Panc1 (cell line): Measurements from ENCODE around the gene SEM1.

Experiments
- CTCF ChIP-seq: fragments of 450-650 bp; IDR thresholded peaks from 2 replicates; pipeline ENCODE4 v1.5.1; 2017; ENCODE audit warnings: mild to moderate bottlenecking
- SIN3A ChIP-seq: IDR thresholded peaks from 2 replicates; pipeline ENCODE4 v1.6.1; 2012; ENCODE audit warnings: low read depth, mild to moderate bottlenecking, low read length, moderate library complexity, borderline replicate concordance; ENCODE audit not compliant: insufficient read depth
- TCF7L2 ChIP-seq: IDR thresholded peaks from 2 replicates; pipeline ENCODE4 v1.6.1; 2011; ENCODE audit warnings: mild to moderate bottlenecking, low read depth, low read length, inconsistent platforms

DNA sequence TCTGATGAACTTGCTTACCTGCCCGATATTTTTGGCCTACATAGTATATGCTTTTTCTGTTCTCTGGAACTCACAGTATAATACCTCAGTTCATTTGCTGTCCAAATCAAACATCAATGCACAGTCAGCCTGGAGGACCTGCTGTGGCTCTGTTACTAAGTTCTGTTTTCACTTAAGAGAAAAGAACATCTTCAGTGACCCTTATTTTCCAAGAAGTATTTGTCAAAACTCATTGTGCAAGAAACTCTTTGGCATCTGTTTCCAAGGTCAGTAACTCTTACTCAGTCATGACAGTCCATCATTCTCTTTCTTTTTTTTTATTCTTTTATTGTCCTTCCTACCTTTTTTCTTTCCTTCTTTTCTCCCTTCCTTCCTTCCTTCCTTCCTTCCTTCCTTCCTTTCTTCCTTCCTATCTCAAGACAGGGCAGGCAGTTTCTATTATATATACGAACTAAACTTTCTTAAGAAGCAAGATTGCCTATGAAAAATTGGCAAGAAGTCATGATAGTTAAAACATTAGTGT is 37.8 kb upstream of the SEM1 start:
- no peak for TF ChIP-seq CTCF
- no peak for TF ChIP-seq SIN3A
- no peak for TF ChIP-seq TCF7L2
